Measurements from ENCODE around the gene DKK1. TPM values are rescaled to one million over a fixed set of nuclear protein-coding genes. Genes with fewer than 3 reads are reported as not detected.

The DKK1 gene
- total and polyA plus RNA-seq, 10 donors, result 0.44 to 7.7 (median 3.5) TPM; not detected in 2

DNA sequence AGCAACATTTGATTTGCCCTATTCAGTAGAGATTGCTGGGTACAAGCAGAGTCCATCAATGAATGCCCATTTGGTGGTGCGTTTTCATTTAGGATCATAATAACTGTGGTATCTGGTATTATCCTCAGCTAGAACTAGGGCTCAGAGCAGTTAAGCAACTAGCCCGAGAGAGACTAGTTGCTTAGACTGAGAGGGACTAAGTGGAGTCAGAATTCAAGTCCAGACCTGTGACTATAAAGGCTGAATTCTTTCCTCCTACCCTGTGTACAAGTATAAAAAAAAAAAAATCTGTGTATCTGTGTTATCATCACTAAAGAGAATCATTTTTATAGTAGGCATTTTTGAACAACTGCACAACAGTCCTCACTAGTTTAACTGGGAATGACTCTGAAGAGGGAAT lies 45.3 kb upstream of the DKK1 start:
- Histone ChIP-seq H3K9me3 (no peaks in the 10 kb centered on the region), H3K4me3 (no peak overlapping the region), H3K27me3 (replicated peaks in 1 of 7) (no peaks in the 10 kb centered on the region), H3K36me3 (no peaks in the 10 kb centered on the region), H3K27ac (no peak overlapping the region), H3K4me1 (no peaks in the 10 kb centered on the region)
- TF ChIP-seq POLR2AphosphoS5 (IDR thresholded peaks at IDR 0.05) (no peak), POLR2A (IDR thresholded peaks at IDR 0.05) (no peak)
- TF ChIP-seq, protein P1, sequence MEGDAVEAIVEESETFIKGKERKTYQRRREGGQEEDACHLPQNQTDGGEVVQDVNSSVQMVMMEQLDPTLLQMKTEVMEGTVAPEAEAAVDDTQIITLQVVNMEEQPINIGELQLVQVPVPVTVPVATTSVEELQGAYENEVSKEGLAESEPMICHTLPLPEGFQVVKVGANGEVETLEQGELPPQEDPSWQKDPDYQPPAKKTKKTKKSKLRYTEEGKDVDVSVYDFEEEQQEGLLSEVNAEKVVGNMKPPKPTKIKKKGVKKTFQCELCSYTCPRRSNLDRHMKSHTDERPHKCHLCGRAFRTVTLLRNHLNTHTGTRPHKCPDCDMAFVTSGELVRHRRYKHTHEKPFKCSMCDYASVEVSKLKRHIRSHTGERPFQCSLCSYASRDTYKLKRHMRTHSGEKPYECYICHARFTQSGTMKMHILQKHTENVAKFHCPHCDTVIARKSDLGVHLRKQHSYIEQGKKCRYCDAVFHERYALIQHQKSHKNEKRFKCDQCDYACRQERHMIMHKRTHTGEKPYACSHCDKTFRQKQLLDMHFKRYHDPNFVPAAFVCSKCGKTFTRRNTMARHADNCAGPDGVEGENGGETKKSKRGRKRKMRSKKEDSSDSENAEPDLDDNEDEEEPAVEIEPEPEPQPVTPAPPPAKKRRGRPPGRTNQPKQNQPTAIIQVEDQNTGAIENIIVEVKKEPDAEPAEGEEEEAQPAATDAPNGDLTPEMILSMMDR (IDR thresholded peaks at IDR 0.05 in 8 of 11, conservative IDR thresholded peaks at IDR 0.05 in 3 of 11), result no peak
- intact Hi-C loops (cut with DNase I; ENCODE audit: low total_unique reads), result no loop called here
- no peak for DNase-seq
- 77 to 91% (median 87%) methylated on average over 2 of the region's 2 CpGs for WGBS, 5 donors

DNA sequence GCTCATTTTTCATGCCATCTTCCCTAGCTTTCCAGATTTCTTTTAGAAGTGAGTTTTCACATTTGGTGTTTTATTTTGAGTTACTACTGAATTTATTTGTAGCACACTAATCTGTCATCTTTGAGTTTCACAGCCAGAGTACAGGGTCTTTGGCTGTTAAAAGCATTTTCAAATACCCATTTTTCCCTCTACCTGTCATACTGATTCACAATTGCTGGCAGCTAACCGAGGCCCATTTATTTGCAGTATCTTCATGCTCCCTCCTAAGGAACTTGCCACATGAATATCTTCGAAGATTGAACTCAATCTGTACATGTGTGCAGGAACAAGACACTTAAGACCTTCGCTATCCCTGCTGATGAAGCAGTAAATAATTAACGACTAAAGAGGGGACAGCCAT lies 44.8 kb upstream of the DKK1 start:
- no peaks in the 10 kb centered on the region for H3K4me1 ChIP-seq
- no peak for TF ChIP-seq POLR2AphosphoS5 (IDR thresholded peaks at IDR 0.05)
- TF ChIP-seq, protein P1 (IDR thresholded peaks at IDR 0.05 in 8 of 11, conservative IDR thresholded peaks at IDR 0.05 in 3 of 11), result no peak
- no peak for TF ChIP-seq POLR2A (IDR thresholded peaks at IDR 0.05)

DNA sequence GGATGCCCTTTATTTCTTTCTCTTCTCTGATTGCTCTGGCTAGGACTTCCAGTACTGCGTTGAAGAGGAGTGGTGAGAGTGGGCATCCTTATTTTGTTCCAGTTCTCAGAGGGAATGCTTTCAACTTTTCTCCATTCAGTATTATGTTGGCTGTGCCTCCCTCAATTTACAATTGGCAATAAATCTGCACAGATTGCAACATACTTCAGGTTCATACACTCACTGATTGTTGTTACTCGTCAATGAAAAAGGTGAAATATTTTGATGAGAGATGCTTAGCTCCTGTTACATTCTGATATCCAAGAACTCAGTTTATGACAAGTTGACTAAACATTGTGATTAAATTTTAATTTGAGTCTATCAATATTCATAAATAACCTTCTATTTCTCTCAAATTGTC lies 37.9 kb upstream of the DKK1 start:
- no peaks in the 10 kb centered on the region for H3K27me3 ChIP-seq (replicated peaks in 1 of 7)
- peaks cover 0 to 15% (median 8%) of the 10 kb centered on the region in 8 donors for H3K9me3 ChIP-seq
- no peaks in the 10 kb centered on the region for H3K4me1 ChIP-seq
- H3K4me3 ChIP-seq, result no peak overlapping the region
- DNase-seq, result no peak
- 87 to 94% (median 93%) methylated on average over 2 of the region's 2 CpGs for WGBS, 5 donors
- H3K36me3 ChIP-seq, result no peaks in the 10 kb centered on the region
- no peak overlapping the region for H3K27ac ChIP-seq
- intact Hi-C loops (cut with DNase I; ENCODE audit: low total_unique reads), result no loop called here
- no peak for TF ChIP-seq POLR2A (IDR thresholded peaks at IDR 0.05)

More for the DNA sequence above, 44.8 kb upstream of the DKK1 start:
- H3K27me3 ChIP-seq (replicated peaks in 1 of 7), result no peaks in the 10 kb centered on the region
- no peak overlapping the region for H3K4me3 ChIP-seq
- no peak overlapping the region for H3K27ac ChIP-seq
- intact Hi-C loops (cut with DNase I; ENCODE audit: low total_unique reads), result no loop called here
- 59 to 74% (median 72%) methylated on average over 4 of the region's 4 CpGs for WGBS, 5 donors
- no peaks in the 10 kb centered on the region for H3K36me3 ChIP-seq
- H3K9me3 ChIP-seq, result no peaks in the 10 kb centered on the region
- no peak for DNase-seq

DNA sequence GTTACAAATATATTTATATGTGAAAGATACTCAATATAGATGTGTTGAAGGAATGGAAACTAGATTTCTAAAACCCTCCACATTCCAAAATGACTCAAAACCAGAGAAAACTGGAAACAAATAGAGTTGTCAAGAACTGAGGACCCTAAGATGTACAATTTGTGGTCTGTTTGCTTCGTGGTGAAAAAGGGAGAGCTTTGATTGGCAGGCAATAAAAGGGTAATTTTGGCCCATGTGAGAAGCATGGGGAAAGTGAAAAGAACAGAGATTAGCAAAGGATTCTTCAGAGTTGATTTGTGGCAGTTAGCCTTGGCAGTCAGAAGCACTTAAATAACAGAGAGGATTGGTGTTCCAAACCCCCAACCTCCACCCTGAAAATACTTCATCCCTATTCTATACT lies 37.1 kb upstream of the DKK1 start:
- no peaks in the 10 kb centered on the region for H3K27me3 ChIP-seq (replicated peaks in 1 of 7)
- no peak for DNase-seq
- WGBS, 5 donors, result 27 to 49% (median 39%) methylated on average over 1 of the region's 1 CpG
- no peak overlapping the region for H3K4me3 ChIP-seq
- H3K4me1 ChIP-seq, result no peaks in the 10 kb centered on the region
- no peak overlapping the region for H3K27ac ChIP-seq
- TF ChIP-seq, protein P1 (IDR thresholded peaks at IDR 0.05 in 8 of 11, conservative IDR thresholded peaks at IDR 0.05 in 3 of 11), result no peak
- TF ChIP-seq POLR2A (IDR thresholded peaks at IDR 0.05), result no peak
- no peak for TF ChIP-seq POLR2AphosphoS5 (IDR thresholded peaks at IDR 0.05)
- intact Hi-C loops (cut with DNase I; ENCODE audit: low total_unique reads), result no loop called here
- no peaks in the 10 kb centered on the region for H3K36me3 ChIP-seq
- peaks cover 0 to 15% (median 8%) of the 10 kb centered on the region in 8 donors for H3K9me3 ChIP-seq

DNA sequence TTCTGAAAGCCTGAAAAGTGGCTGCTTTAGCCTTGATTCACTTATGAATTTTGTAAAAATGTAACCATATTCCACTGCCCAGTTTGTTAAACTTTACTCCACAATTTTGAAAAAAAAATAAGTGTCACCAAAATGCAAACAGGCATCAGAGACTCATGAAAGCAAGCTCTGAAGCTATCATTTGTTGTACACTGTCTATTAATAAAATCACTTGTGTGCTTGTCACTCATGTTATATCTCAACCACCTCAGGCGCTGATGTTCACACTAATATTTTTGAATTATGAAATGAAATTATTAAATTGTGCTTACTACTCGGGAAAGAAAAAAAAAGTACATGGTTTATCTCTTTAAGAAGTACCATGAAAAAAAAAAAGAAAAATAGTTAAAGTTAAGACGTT lies 34.5 kb upstream of the DKK1 start:
- TF ChIP-seq POLR2A (IDR thresholded peaks at IDR 0.05), result no peak
- TF ChIP-seq, protein P1 (IDR thresholded peaks at IDR 0.05 in 8 of 11, conservative IDR thresholded peaks at IDR 0.05 in 3 of 11), result no peak
- no peak for TF ChIP-seq POLR2AphosphoS5 (IDR thresholded peaks at IDR 0.05)
- H3K36me3 ChIP-seq, result no peaks in the 10 kb centered on the region
- DNase-seq, result no peak
- intact Hi-C loops (cut with DNase I; ENCODE audit: low total_unique reads), result no loop called here
- no peaks in the 10 kb centered on the region for H3K27me3 ChIP-seq (replicated peaks in 1 of 7)
- H3K9me3 ChIP-seq, result peaks cover 0 to 15% (median 8%) of the 10 kb centered on the region in 8 donors
- no peak overlapping the region for H3K27ac ChIP-seq
- WGBS, 5 donors, result 46 to 71% (median 59%) methylated on average over 3 of the region's 3 CpGs
- H3K4me3 ChIP-seq, result no peak overlapping the region
- H3K4me1 ChIP-seq, result peaks cover 0 to 5% (median 0%) of the 10 kb centered on the region in 6 donors

Measured in spleen (tissue), 11 donors.